HepG2 (cell line): Measurements from ENCODE around the gene DNMT1. TPM values are rescaled to one million over a fixed set of nuclear protein-coding genes. Genes with fewer than 3 reads are reported as not detected.

Source experiments
- HNRNPUL1 ChIP-seq: fragments of 200-400 bp; formaldehyde crosslinking; IDR thresholded peaks from 2 replicates; pipeline ENCODE4 v1.6.1; 2017; ENCODE audit warnings: low read depth, mild to moderate bottlenecking, low read length, moderate library complexity
- ISL2 ChIP-seq: sonication (generic); formaldehyde crosslinking; IDR thresholded peaks from 2 replicates; pipeline ENCODE4 v1.5.0; 2020; ENCODE audit warnings: missing genetic modification reagents
- KMT2A ChIP-seq: sonication (generic); formaldehyde crosslinking; IDR thresholded peaks from 2 replicates; pipeline ENCODE4 v1.4.0; 2020; ENCODE audit warnings: missing genetic modification reagents
- MED8 ChIP-seq: sonication (generic); formaldehyde crosslinking; IDR thresholded peaks from 2 replicates; pipeline ENCODE4 v1.8.1; 2023; ENCODE audit warnings: mild to moderate bottlenecking, missing genetic modification reagents; ENCODE audit not compliant: insufficient replicate concordance
- MIXL1 ChIP-seq: IDR thresholded peaks from 2 replicates; pipeline ENCODE4 v1.6.1; 2016
- MYC ChIP-seq: sonication (generic); formaldehyde crosslinking; IDR thresholded peaks from 2 replicates; pipeline ENCODE4 v1.9.0; 2021; ENCODE audit warnings: missing genetic modification reagents, borderline replicate concordance
- ZBTB1 ChIP-seq: sonication (generic); formaldehyde crosslinking; IDR thresholded peaks from 2 replicates; pipeline ENCODE4 v1.4.0; 2020; ENCODE audit warnings: missing genetic modification reagents, borderline replicate concordance
- ZFAT ChIP-seq: sonication (generic); formaldehyde crosslinking; conservative IDR thresholded peaks from 2 replicates; pipeline ENCODE4 v1.8.1; 2023; ENCODE audit warnings: missing genetic modification reagents, inconsistent platforms
- ZFP36L2 ChIP-seq: sonication (generic); formaldehyde crosslinking; IDR thresholded peaks from 2 replicates; pipeline ENCODE4 v1.4.0; 2020; ENCODE audit warnings: missing genetic modification reagents
- ZFP90 ChIP-seq: sonication (generic); formaldehyde crosslinking; IDR thresholded peaks from 2 replicates; pipeline ENCODE4 v1.8.0; 2022; ENCODE audit warnings: missing genetic modification reagents, mild to moderate bottlenecking, inconsistent platforms, borderline replicate concordance
- ZNF230 ChIP-seq: sonication (generic); formaldehyde crosslinking; IDR thresholded peaks from 2 replicates; pipeline ENCODE4 v1.4.0; 2020; ENCODE audit warnings: mild to moderate bottlenecking, missing genetic modification reagents
- ZNF235 ChIP-seq: sonication (generic); formaldehyde crosslinking; IDR thresholded peaks from 2 replicates; pipeline ENCODE4 v1.8.1; 2023; ENCODE audit warnings: mild to moderate bottlenecking, missing genetic modification reagents, borderline replicate concordance
- ZNF326 ChIP-seq: sonication (generic); formaldehyde crosslinking; IDR thresholded peaks from 2 replicates; pipeline ENCODE4 v1.4.0; 2020; ENCODE audit warnings: missing genetic modification reagents, borderline replicate concordance
- ZNF331 ChIP-seq: sonication (generic); formaldehyde crosslinking; IDR thresholded peaks from 2 replicates; pipeline ENCODE4 v1.4.0; 2020; ENCODE audit warnings: missing genetic modification reagents
- ZNF451 ChIP-seq: sonication (generic); formaldehyde crosslinking; IDR thresholded peaks from 2 replicates; pipeline ENCODE4 v1.5.0; 2020; ENCODE audit warnings: mild to moderate bottlenecking, missing genetic modification reagents
- ZNF713 ChIP-seq: sonication (generic); formaldehyde crosslinking; IDR thresholded peaks from 2 replicates; pipeline ENCODE4 v1.4.0; 2020; ENCODE audit warnings: mild to moderate bottlenecking, missing genetic modification reagents
- ZNF772 ChIP-seq: sonication (generic); formaldehyde crosslinking; IDR thresholded peaks from 2 replicates; pipeline ENCODE4 v1.5.0; 2020; ENCODE audit warnings: mild to moderate bottlenecking, missing genetic modification reagents
- polyA plus RNA-seq, 8 experiments: library from polyadenylated mRNA; depleted of rRNA in 3 of 8; stranded (reverse) in 7 of 8; unstranded in 1 of 8; fragments of >200 nt; fragmentation: Illumina TruSeq in 4 of 8; extraction: Trizol in 4 of 8; gene quantifications; 2 replicates each; pipeline versions ENCODE4 v1.2.1 to v1.2.3, GENCODE V29; 2011 to 2016; ENCODE audit warnings: low read depth in 4 of 8, missing spikeins in 1 of 8, mixed read lengths in 1 of 8; ENCODE audit not compliant: insufficient read depth in 1 of 8
- total RNA-seq, 5 experiments: library from RNA; depleted of rRNA; stranded (reverse); fragments of >200 nt; fragmentation: Illumina TruSeq; extraction: Trizol; gene quantifications; 2 replicates each; pipeline ENCODE4 v1.2.3, GENCODE V29; 2016; ENCODE audit warnings: low read depth in 1 of 5
- TF ChIP-seq, protein P1 (sequence below): sonication (generic); formaldehyde crosslinking; IDR thresholded peaks from 2 replicates; pipeline ENCODE4 v1.4.0; 2020; ENCODE audit warnings: mild to moderate bottlenecking, missing genetic modification reagents
- TF ChIP-seq, protein P2 (sequence below): sonication (generic); formaldehyde crosslinking; IDR thresholded peaks from 2 replicates; pipeline ENCODE4 v1.4.0; 2020; ENCODE audit warnings: missing genetic modification reagents, borderline replicate concordance
- TF ChIP-seq, protein P3 (sequence below): fragments of 450-650 bp; IDR thresholded peaks from 2 replicates; pipeline ENCODE4 v1.6.1; 2017
- TF ChIP-seq, protein P4 (sequence below): sonication (generic); formaldehyde crosslinking; IDR thresholded peaks from 2 replicates; pipeline ENCODE4 v1.4.0; 2020; ENCODE audit warnings: missing genetic modification reagents

Gene DNMT1
- total and polyA plus RNA-seq, 2 of the 13 experiments (the other 11 are each of a cell fraction or from before 2014, with no cell fraction given) = 31.2 to 91.1 TPM

DNA sequence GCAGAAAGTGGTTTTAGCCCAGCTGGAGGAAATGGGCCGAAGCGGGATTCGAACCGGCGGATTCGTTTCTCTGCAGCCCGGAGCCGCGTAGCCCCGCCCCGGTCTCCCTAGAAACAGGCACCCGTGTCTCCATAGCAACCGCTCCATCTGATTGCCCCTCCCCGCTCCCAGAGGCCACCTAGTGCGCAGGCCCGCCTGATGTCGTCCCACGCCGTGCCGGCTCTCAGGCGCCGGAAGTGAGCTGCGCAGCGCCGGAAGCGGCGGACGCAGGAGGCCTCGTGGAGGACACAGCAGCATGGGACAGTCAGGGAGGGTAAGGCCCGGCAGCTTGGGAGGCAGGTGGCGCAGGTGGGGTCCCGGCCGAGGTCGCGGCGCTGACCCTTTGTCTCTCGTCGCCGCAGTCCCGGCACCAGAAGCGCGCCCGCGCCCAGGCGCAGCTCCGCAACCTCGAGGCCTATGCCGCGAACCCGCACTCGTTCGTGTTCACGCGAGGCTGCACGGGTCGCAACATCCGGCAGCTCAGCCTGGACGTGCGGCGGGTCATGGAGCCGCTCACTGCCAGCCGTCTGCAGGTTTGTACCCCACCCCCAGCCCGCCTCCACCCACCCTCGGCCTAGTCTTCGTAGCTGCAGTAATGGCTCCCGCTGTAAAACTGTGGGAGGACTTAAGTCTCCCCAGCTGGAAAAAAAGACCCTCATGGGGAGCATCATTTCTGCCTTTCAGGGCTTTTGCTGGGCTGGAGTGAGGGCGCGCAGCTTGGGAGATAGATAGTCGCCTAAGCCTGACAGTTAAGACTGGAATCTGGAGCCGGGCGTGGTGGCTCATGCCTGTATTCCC is 88.4 kb downstream of the DNMT1 start, which contains the start of gene PPAN (continued):
- TF ChIP-seq, protein P1, sequence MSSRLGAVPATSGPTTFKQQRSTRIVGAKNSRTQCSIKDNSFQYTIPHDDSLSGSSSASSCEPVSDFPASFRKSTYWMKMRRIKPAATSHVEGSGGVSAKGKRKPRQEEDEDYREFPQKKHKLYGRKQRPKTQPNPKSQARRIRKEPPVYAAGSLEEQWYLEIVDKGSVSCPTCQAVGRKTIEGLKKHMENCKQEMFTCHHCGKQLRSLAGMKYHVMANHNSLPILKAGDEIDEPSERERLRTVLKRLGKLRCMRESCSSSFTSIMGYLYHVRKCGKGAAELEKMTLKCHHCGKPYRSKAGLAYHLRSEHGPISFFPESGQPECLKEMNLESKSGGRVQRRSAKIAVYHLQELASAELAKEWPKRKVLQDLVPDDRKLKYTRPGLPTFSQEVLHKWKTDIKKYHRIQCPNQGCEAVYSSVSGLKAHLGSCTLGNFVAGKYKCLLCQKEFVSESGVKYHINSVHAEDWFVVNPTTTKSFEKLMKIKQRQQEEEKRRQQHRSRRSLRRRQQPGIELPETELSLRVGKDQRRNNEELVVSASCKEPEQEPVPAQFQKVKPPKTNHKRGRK (CRISPR knock-in tag) = no peak
- TF ChIP-seq MED8 = no peak
- peak; percentile 100 for TF ChIP-seq MYC
- TF ChIP-seq MIXL1 = 0 out of 2 replicates have a peak, but pooled peaks have one; percentile 12
- TF ChIP-seq ZNF451 = peak; percentile 77
- TF ChIP-seq ZFAT (CRISPR knock-in tag) = no peak
- TF ChIP-seq ZNF331 (CRISPR knock-in tag) = peak; percentile 68
- no peak for TF ChIP-seq HNRNPUL1
- TF ChIP-seq ZNF230 (CRISPR knock-in tag) = peak; percentile 56; the same call in 1 of the 2 replicates
- TF ChIP-seq KMT2A (CRISPR knock-in tag) = peak; percentile 80
- TF ChIP-seq ZNF772 (CRISPR knock-in tag) = peak; percentile 79
- TF ChIP-seq ZFP36L2 (CRISPR knock-in tag) = no peak
- TF ChIP-seq ZNF326 (CRISPR knock-in tag) = no peak
- TF ChIP-seq, protein P2, sequence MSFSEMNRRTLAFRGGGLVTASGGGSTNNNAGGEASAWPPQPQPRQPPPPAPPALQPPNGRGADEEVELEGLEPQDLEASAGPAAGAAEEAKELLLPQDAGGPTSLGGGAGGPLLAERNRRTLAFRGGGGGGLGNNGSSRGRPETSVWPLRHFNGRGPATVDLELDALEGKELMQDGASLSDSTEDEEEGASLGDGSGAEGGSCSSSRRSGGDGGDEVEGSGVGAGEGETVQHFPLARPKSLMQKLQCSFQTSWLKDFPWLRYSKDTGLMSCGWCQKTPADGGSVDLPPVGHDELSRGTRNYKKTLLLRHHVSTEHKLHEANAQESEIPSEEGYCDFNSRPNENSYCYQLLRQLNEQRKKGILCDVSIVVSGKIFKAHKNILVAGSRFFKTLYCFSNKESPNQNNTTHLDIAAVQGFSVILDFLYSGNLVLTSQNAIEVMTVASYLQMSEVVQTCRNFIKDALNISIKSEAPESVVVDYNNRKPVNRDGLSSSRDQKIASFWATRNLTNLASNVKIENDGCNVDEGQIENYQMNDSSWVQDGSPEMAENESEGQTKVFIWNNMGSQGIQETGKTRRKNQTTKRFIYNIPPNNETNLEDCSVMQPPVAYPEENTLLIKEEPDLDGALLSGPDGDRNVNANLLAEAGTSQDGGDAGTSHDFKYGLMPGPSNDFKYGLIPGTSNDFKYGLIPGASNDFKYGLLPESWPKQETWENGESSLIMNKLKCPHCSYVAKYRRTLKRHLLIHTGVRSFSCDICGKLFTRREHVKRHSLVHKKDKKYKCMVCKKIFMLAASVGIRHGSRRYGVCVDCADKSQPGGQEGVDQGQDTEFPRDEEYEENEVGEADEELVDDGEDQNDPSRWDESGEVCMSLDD = no peak
- TF ChIP-seq, protein P3, sequence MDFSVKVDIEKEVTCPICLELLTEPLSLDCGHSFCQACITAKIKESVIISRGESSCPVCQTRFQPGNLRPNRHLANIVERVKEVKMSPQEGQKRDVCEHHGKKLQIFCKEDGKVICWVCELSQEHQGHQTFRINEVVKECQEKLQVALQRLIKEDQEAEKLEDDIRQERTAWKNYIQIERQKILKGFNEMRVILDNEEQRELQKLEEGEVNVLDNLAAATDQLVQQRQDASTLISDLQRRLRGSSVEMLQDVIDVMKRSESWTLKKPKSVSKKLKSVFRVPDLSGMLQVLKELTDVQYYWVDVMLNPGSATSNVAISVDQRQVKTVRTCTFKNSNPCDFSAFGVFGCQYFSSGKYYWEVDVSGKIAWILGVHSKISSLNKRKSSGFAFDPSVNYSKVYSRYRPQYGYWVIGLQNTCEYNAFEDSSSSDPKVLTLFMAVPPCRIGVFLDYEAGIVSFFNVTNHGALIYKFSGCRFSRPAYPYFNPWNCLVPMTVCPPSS = no peak
- TF ChIP-seq, protein P4, sequence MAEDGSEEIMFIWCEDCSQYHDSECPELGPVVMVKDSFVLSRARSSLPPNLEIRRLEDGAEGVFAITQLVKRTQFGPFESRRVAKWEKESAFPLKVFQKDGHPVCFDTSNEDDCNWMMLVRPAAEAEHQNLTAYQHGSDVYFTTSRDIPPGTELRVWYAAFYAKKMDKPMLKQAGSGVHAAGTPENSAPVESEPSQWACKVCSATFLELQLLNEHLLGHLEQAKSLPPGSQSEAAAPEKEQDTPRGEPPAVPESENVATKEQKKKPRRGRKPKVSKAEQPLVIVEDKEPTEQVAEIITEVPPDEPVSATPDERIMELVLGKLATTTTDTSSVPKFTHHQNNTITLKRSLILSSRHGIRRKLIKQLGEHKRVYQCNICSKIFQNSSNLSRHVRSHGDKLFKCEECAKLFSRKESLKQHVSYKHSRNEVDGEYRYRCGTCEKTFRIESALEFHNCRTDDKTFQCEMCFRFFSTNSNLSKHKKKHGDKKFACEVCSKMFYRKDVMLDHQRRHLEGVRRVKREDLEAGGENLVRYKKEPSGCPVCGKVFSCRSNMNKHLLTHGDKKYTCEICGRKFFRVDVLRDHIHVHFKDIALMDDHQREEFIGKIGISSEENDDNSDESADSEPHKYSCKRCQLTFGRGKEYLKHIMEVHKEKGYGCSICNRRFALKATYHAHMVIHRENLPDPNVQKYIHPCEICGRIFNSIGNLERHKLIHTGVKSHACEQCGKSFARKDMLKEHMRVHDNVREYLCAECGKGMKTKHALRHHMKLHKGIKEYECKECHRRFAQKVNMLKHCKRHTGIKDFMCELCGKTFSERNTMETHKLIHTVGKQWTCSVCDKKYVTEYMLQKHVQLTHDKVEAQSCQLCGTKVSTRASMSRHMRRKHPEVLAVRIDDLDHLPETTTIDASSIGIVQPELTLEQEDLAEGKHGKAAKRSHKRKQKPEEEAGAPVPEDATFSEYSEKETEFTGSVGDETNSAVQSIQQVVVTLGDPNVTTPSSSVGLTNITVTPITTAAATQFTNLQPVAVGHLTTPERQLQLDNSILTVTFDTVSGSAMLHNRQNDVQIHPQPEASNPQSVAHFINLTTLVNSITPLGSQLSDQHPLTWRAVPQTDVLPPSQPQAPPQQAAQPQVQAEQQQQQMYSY (CRISPR knock-in tag) = no peak
- no peak for TF ChIP-seq ZNF713 (CRISPR knock-in tag)
- TF ChIP-seq ZFP90 = peak; percentile 70; the same call in 1 of the 2 replicates
- no peak for TF ChIP-seq ZBTB1
- no peak; the same call in 1 of the 2 replicates for TF ChIP-seq ZNF235 (CRISPR knock-in tag)
- TF ChIP-seq ISL2 (CRISPR knock-in tag) = peak; percentile 48; the same call in 1 of the 2 replicates
